GM19193 (cell line): Measurements from ENCODE around the gene GLI1.

Experiments
- POLR2A ChIP-seq: IDR thresholded peaks from 4 replicates; pipeline ENCODE4 v1.6.1; 2011; ENCODE audit not compliant: insufficient read depth, insufficient read length; ENCODE audit errors: extremely low read depth

The GLI1 gene

DNA sequence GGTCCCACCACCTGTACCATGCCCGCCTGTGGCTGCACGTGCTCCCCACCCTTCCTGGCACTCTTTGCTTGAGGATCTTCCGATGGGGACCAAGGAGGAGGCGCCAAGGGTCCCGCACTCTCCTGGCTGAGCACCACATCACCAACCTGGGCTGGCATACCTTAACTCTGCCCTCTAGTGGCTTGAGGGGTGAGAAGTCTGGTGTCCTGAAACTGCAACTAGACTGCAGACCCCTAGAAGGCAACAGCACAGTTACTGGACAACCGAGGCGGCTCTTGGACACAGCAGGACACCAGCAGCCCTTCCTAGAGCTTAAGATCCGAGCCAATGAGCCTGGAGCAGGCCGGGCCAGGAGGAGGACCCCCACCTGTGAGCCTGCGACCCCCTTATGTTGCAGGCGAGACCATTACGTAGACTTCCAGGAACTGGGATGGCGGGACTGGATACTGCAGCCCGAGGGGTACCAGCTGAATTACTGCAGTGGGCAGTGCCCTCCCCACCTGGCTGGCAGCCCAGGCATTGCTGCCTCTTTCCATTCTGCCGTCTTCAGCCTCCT, 3.4 kb upstream of the GLI1 start:
- TF ChIP-seq POLR2A, result no peak

GRCh38 chr12:57456737-57457490, 2.7 kb upstream of the GLI1 start:
- no peak for TF ChIP-seq POLR2A

GRCh38 chr12:57458665-57459054, 925 bp upstream of the GLI1 start:
- TF ChIP-seq POLR2A, result no peak

GRCh38 chr12:57459055-57459749, 383 bp upstream of the GLI1 start:
- TF ChIP-seq POLR2A, result peak; percentile 66

GRCh38 chr12:57460468-57460784, 841 bp downstream of the GLI1 start:
- TF ChIP-seq POLR2A, result no peak

- TF ChIP-seq POLR2A, result no peak
These were observed 1.3 kb downstream of the GLI1 start for GRCh38 chr12:57460841-57461275.

- no peak for TF ChIP-seq POLR2A
These were observed 1.8 kb downstream of the GLI1 start for GRCh38 chr12:57461276-57461916.

DNA sequence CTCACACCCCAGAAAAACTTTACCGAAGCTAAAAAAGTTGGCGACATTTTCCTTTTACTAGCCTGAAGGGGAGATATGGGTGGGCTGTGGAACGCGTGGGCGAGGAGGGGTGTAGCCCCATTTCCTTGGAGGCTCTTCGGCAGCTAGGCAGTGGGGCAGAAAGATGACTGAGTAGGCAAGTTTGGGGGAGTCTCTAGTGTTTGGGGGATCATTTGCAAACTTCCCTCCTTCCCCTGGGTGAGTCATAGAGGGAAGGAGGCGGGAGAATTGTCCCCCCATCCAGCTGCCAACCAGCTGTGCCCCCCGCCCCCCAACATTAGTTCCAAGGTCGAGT, 2.3 kb downstream of the GLI1 start:
- no peak for TF ChIP-seq POLR2A

- TF ChIP-seq POLR2A, result peak; percentile 45
These were observed 2.8 kb downstream of the GLI1 start for GRCh38 chr12:57462251-57462911.

GRCh38 chr12:57462912-57463253, 3.3 kb downstream of the GLI1 start:
- no peak for TF ChIP-seq POLR2A

- TF ChIP-seq POLR2A, result no peak
These were observed 5.0 kb downstream of the GLI1 start for GRCh38 chr12:57464569-57464968.

DNA sequence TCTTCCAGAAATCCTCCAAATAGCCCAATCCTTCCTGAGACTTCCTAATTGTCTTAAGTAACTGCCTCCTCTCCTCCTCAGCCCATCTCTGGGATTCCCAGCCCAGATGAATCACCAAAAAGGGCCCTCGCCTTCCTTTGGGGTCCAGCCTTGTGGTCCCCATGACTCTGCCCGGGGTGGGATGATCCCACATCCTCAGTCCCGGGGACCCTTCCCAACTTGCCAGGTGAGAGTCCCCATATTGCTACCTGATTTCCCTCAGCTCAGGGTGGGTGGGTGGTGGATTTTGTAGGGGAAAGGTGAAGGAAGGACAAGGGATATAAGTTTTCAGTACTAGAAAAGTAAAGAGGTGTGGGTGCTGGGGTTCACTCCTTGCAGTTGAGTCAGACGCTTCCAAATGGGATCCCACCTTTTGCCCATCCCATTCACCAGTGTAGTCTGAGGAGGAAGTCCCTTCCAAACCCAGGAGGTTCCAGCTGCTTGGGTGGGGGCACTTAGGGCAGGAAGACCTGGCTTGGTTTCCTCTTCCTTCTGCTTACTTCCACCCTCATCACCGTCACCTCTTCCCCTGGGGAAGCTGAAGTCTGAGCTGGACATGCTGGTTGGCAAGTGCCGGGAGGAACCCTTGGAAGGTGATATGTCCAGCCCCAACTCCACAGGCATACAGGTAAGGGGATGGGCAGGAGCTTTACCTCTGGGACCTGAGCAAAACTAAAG, 5.6 kb downstream of the GLI1 start:
- TF ChIP-seq POLR2A, result no peak

- peak; percentile 12 for TF ChIP-seq POLR2A
These were observed 6.3 kb downstream of the GLI1 start for GRCh38 chr12:57465747-57466505.
